ENCODE results near the gene PFDN4. TPM values are rescaled to one million over a fixed set of nuclear protein-coding genes. Genes with fewer than 3 reads are reported as not detected.
A peak's percentile ranks its signal among the peaks of the same experiment; 100 is the strongest.

PFDN4 gene
- total RNA-seq, 4 donors from 2014 or later = 24.0 to 38.3 (median 31.5) TPM

DNA sequence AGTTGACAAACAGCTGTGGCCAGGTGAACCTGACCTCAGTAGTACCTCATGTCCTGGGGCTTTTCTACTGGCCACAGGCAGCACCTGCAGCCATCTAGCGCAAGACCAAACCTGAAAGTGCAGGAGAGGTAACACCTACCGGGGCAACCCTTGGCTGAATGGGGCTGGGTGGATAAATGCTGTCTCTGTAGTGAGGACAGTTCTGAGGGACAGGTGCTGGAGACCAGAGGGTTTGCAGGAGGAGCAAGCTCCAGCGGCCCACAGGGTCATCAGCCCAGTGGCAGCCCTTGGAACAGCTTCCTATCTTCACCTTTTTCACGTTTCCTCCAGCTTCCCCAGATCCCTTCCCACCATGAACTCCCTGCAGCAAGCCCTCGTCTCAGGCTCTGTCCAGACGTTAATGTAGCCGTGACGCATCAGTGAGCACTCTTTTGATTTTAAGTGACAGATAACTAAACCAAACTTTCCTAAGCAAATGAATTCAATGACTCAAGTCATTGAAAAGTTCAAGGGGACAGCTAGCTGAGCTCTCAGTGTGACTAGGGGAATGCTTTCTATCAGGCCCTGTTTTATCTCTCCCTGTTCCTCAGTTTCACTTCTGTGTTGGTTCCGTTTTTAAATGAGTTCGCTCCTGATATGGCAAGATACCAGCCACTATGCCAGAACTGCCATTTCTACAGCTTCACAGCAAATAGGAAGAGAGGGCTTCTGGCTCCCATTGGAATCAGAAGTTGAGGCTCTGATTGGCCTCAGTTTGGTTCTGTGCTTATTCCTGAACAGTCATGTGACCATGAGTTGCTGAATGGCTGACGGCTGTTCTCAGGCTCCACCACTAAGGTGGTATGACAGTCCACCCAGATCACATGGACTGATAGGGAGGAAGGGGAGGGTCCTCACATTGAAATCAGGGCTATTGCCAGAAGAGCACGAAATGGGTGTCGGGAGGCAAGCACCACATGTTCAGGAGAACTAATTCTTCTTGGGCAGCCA lies 12.1 kb upstream of the PFDN4 start:
- TF ChIP-seq POLR2A (IDR thresholded peaks at IDR 0.05) (no peak), CTCF (IDR thresholded peaks at IDR 0.05) (no peak)
- H3K27me3 ChIP-seq = no peaks in the 10 kb centered on the region
- DNase-seq = no peak
- no peak overlapping the region for H3K4me3 ChIP-seq (replicated peaks in 1 of 3)
- peak overlapping the region in 1 of 3 donors; percentile 8 for H3K27ac ChIP-seq
- H3K9me3 ChIP-seq = no peaks in the 10 kb centered on the region
- intact Hi-C loops (cut with DNase I) = no loop called here
- 60 to 65% methylated on average over 12 to 13 of the region's 13 CpGs for WGBS, 2 donors
- no peaks in the 10 kb centered on the region for H3K36me3 ChIP-seq
- peaks cover 0 to 14% of the 10 kb centered on the region in 2 donors for H3K4me1 ChIP-seq

- DNase-seq = peak in 1 of 2 donors; percentile 35
- TF ChIP-seq POLR2A (IDR thresholded peaks at IDR 0.05) = no peak
- TF ChIP-seq CTCF (IDR thresholded peaks at IDR 0.05) = peak in 4 of 6 experiments; percentile 27 to 57 (median 36)
- Histone ChIP-seq H3K27ac (no peak overlapping the region), H3K4me1 (peaks cover 0 to 14% of the 10 kb centered on the region in 2 donors), H3K36me3 (no peaks in the 10 kb centered on the region), H3K9me3 (no peaks in the 10 kb centered on the region), H3K27me3 (no peaks in the 10 kb centered on the region), H3K4me3 (replicated peaks in 1 of 3) (no peak overlapping the region)
- intact Hi-C loops (cut with DNase I) = no loop called here
- WGBS, 2 donors = 83 to 84% methylated on average over 13 of the region's 13 CpGs
Measured at GRCh38 chr20:54197621-54198604, 10.0 kb upstream of the PFDN4 start.

- Histone ChIP-seq H3K27me3 (no peaks in the 10 kb centered on the region), H3K4me3 (replicated peaks in 1 of 3) (no peak overlapping the region), H3K9me3 (no peaks in the 10 kb centered on the region), H3K4me1 (peaks cover 0 to 14% of the 10 kb centered on the region in 2 donors), H3K36me3 (no peaks in the 10 kb centered on the region), H3K27ac (no peak overlapping the region)
- no peak for DNase-seq
- intact Hi-C loops (cut with DNase I) = no loop called here
- 72 to 76% methylated on average over 6 of the region's 6 CpGs for WGBS, 2 donors
- TF ChIP-seq POLR2A (IDR thresholded peaks at IDR 0.05) = no peak
- no peak for TF ChIP-seq CTCF (IDR thresholded peaks at IDR 0.05)
Measured at GRCh38 chr20:54199283-54199682, 8.6 kb upstream of the PFDN4 start.

DNA sequence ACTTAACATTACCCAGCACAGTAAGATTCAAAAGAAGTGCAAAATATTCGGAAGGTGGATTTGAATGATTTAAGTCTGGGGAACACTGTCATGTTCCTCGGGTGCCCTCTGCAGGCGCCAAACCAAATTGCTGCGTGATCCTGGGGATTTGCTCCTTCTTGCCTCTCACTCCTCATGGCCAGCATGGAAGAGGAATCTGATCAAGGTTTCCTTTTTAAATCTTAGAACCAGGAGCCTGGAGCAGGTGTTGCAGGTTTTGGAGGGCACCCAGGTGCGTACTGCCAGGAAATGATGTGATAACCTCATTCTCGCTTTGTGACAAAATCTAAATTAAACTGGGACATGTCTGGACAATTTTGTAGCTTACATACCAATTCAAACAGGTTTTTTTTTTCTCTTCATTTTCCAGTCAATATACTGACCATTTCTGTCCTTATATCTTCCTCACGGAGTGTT lies 8.1 kb upstream of the PFDN4 start:
- intact Hi-C loops (cut with DNase I) = loop anchor here (2.0 kb wide), 1 partner anchor 103 kb away; no protein-coding TSS in a partner anchor
- Histone ChIP-seq H3K27ac (no peak overlapping the region), H3K9me3 (no peaks in the 10 kb centered on the region), H3K36me3 (no peaks in the 10 kb centered on the region), H3K27me3 (no peaks in the 10 kb centered on the region), H3K4me1 (peaks cover 0 to 14% of the 10 kb centered on the region in 2 donors), H3K4me3 (replicated peaks in 1 of 3) (no peak overlapping the region)
- 17 to 22% methylated on average over 7 of the region's 7 CpGs for WGBS, 2 donors
- DNase-seq = peak; percentile 71 to 76
- peak; percentile 74 to 92 (median 90) for TF ChIP-seq CTCF (IDR thresholded peaks at IDR 0.05)
- TF ChIP-seq POLR2A (IDR thresholded peaks at IDR 0.05) = no peak

All from thyroid gland (tissue), 4 donors.